ENCODE results near the gene UCK2.

UCK2 gene

GRCh38 chr1:165947797-165948455 is 120.5 kb downstream of the UCK2 start:
- no peak for DNase-seq

GRCh38 chr1:165949335-165950130 is 122.1 kb downstream of the UCK2 start:
- no peak for DNase-seq

- no peak for DNase-seq
These were observed 127.5 kb downstream of the UCK2 start for GRCh38 chr1:165954940-165955339.

GRCh38 chr1:165958306-165958705 is 130.9 kb downstream of the UCK2 start:
- DNase-seq: no peak

- no peak for DNase-seq
These were observed 132.7 kb downstream of the UCK2 start for GRCh38 chr1:165960136-165960535.

- no peak for DNase-seq
These were observed 133.5 kb downstream of the UCK2 start for GRCh38 chr1:165960881-165961280.

All from T-helper 9 cell (primary cell).